Measurements from ENCODE around the gene MRPL11. TPM values are rescaled to one million over a fixed set of nuclear protein-coding genes. Genes with fewer than 3 reads are reported as not detected.

MRPL11 gene
- total RNA-seq, 2 experiments from 2014 or later, result 17.7 to 21.0 TPM

GRCh38 chr11:66462911-66463310, 24.3 kb upstream of the MRPL11 start:
- CTCF ChIA-PET, result no interaction called here
- no peak overlapping the region for H3K27ac Mint-ChIP-seq
- DNase-seq, result no peak

GRCh38 chr11:66462010-66462409, 23.4 kb upstream of the MRPL11 start:
- no peaks in the 10 kb centered on the region for H3K27me3 ChIP-seq (ENCODE audit: control insufficient read depth in 1 of 2, insufficient read depth in 2 of 2, low read length in 2 of 2)
- no peak overlapping the region for H3K27ac ChIP-seq (ENCODE audit: low read depth in 1 of 2, low read length in 2 of 2)
- H3K4me1 Mint-ChIP-seq (ENCODE audit: low read depth), result peaks cover 13% of the 10 kb centered on the region
- peaks cover 0 to 5% of the 10 kb centered on the region in 2 experiments for H3K9me3 ChIP-seq (ENCODE audit: control insufficient read depth in 1 of 2, insufficient read depth in 1 of 2, low read length in 2 of 2)
- CTCF ChIA-PET, result no interaction called here
- ATAC-seq (ENCODE audit: poor library complexity) (no peak), DNase-seq (no peak)
- intact Hi-C loops (cut with DNase I, micrococcal nuclease), result no loop called here
- no peak overlapping the region for H3K4me3 ChIP-seq (ENCODE audit: low read length)
- POLR2A ChIA-PET, result no interaction called here
- no peak overlapping the region for H3K4me3 Mint-ChIP-seq
- no peaks in the 10 kb centered on the region for H3K36me3 ChIP-seq (ENCODE audit: insufficient read depth, low read length)
- peaks cover 11% of the 10 kb centered on the region for H3K4me1 ChIP-seq (ENCODE audit: insufficient read depth, low read length)
- TF ChIP-seq CTCF (IDR thresholded peaks at IDR 0.05), result no peak
- no peaks in the 10 kb centered on the region for H3K27me3 Mint-ChIP-seq
- no peak overlapping the region for H3K27ac Mint-ChIP-seq
- no peaks in the 10 kb centered on the region for H3K36me3 Mint-ChIP-seq (ENCODE audit: low read depth)
- H3K9me3 Mint-ChIP-seq, result no peaks in the 10 kb centered on the region

More at GRCh38 chr11:66462911-66463310, 24.3 kb upstream of the MRPL11 start:
- Histone ChIP-seq H3K9me3 (ENCODE audit: control insufficient read depth in 1 of 2, insufficient read depth in 1 of 2, low read length in 2 of 2) (peaks cover 0 to 5% of the 10 kb centered on the region in 2 experiments), H3K4me3 (ENCODE audit: low read length) (no peak overlapping the region), H3K36me3 (ENCODE audit: insufficient read depth, low read length) (no peaks in the 10 kb centered on the region), H3K27ac (ENCODE audit: low read depth in 1 of 2, low read length in 2 of 2) (no peak overlapping the region), H3K4me1 (ENCODE audit: insufficient read depth, low read length) (peaks cover 19% of the 10 kb centered on the region), H3K27me3 (ENCODE audit: control insufficient read depth in 1 of 2, insufficient read depth in 2 of 2, low read length in 2 of 2) (no peaks in the 10 kb centered on the region)
- intact Hi-C loops (cut with DNase I, micrococcal nuclease), result no loop called here
- Mint-ChIP-seq H3K9me3 (no peaks in the 10 kb centered on the region), H3K27me3 (no peaks in the 10 kb centered on the region), H3K36me3 (ENCODE audit: low read depth) (no peaks in the 10 kb centered on the region), H3K4me1 (ENCODE audit: low read depth) (peaks cover 18% of the 10 kb centered on the region), H3K4me3 (no peak overlapping the region)
- POLR2A ChIA-PET, result no interaction called here
- no peak for TF ChIP-seq CTCF (IDR thresholded peaks at IDR 0.05)
- ATAC-seq (ENCODE audit: poor library complexity), result no peak

GRCh38 chr11:66459138-66459778, 20.6 kb upstream of the MRPL11 start:
- TF ChIP-seq CTCF (IDR thresholded peaks at IDR 0.05), result no peak
- Histone ChIP-seq H3K27ac (ENCODE audit: low read depth in 1 of 2, low read length in 2 of 2) (no peak overlapping the region), H3K36me3 (ENCODE audit: insufficient read depth, low read length) (no peaks in the 10 kb centered on the region), H3K27me3 (ENCODE audit: control insufficient read depth in 1 of 2, insufficient read depth in 2 of 2, low read length in 2 of 2) (no peaks in the 10 kb centered on the region), H3K4me3 (ENCODE audit: low read length) (no peak overlapping the region), H3K9me3 (ENCODE audit: control insufficient read depth in 1 of 2, insufficient read depth in 1 of 2, low read length in 2 of 2) (peaks cover 0 to 5% of the 10 kb centered on the region in 2 experiments), H3K4me1 (ENCODE audit: insufficient read depth, low read length) (peaks cover 3% of the 10 kb centered on the region)
- POLR2A ChIA-PET, result no interaction called here
- Mint-ChIP-seq H3K4me1 (ENCODE audit: low read depth) (peaks cover 7% of the 10 kb centered on the region), H3K4me3 (no peak overlapping the region), H3K27ac (no peak overlapping the region), H3K27me3 (peaks cover 2% of the 10 kb centered on the region), H3K9me3 (no peaks in the 10 kb centered on the region), H3K36me3 (ENCODE audit: low read depth) (no peaks in the 10 kb centered on the region)
- CTCF ChIA-PET, result no interaction called here
- no peak for DNase-seq
- no peak for ATAC-seq (ENCODE audit: poor library complexity)
- intact Hi-C loops (cut with DNase I, micrococcal nuclease), result no loop called here
